RWPE2 (cell line): ENCODE data around the gene DICER1.
A peak's percentile ranks its signal among the peaks of the same experiment; 100 is the strongest.

Source experiments
- ATAC-seq: fragments of 200-7000 bp; cut with Tn5 transposase; 3 replicates; pipeline ENCODE4 v1.9.1; 2021; ENCODE audit warnings: low read depth
- DNase-seq: peaks from one replicate; pipeline ENCODE4 v3.0.0-alpha.2; 2020; ENCODE audit warnings: low spot score
- H3K27ac ChIP-seq: fragments of 450-650 bp; 2 replicates; pipeline ENCODE4 v1.5.1; 2017; ENCODE audit warnings: mild to moderate bottlenecking; ENCODE audit not compliant: poor library complexity, severe bottlenecking
- H3K27me3 ChIP-seq: fragments of 250-450 bp; sonication (Bioruptor Pico); 2 replicates; pipeline ENCODE4 v1.5.1; 2021; ENCODE audit warnings: mild to moderate bottlenecking, moderate library complexity; ENCODE audit not compliant: insufficient read depth, poor library complexity, severe bottlenecking
- H3K36me3 ChIP-seq: fragments of 250-450 bp; sonication (Bioruptor Pico); 2 replicates; pipeline ENCODE4 v1.5.1; 2020; ENCODE audit warnings: low read depth, mild to moderate bottlenecking, moderate library complexity
- H3K4me1 ChIP-seq: fragments of 250-450 bp; sonication (Bioruptor Pico); 2 replicates; pipeline ENCODE4 v1.5.1; 2021; ENCODE audit warnings: mild to moderate bottlenecking, moderate library complexity; ENCODE audit not compliant: insufficient read depth, poor library complexity, severe bottlenecking
- H3K4me3 ChIP-seq: fragments of 250-450 bp; sonication (Bioruptor Pico); 2 replicates; pipeline ENCODE4 v1.5.1; 2021; ENCODE audit warnings: mild to moderate bottlenecking, moderate library complexity; ENCODE audit not compliant: severe bottlenecking
- H3K9me3 ChIP-seq: fragments of 250-450 bp; sonication (Bioruptor Pico); 2 replicates; pipeline ENCODE4 v1.5.1; 2021; ENCODE audit warnings: mild to moderate bottlenecking, moderate library complexity; ENCODE audit not compliant: severe bottlenecking
- CTCF ChIP-seq: fragments of 450-650 bp; IDR thresholded peaks from one replicate; pipeline ENCODE4 v1.5.1; 2017; ENCODE audit warnings: mild to moderate bottlenecking, moderate library complexity; ENCODE audit not compliant: poor library complexity, severe bottlenecking

DICER1 gene

GRCh38 chr14:95151561-95151960 is 5.8 kb downstream of the DICER1 start:
- Histone ChIP-seq H3K27ac (no peak overlapping the region), H3K4me1 (peaks cover 40% of the 10 kb centered on the region), H3K9me3 (no peaks in the 10 kb centered on the region), H3K4me3 (no peak overlapping the region), H3K36me3 (peaks cover 6% of the 10 kb centered on the region), H3K27me3 (no peaks in the 10 kb centered on the region)
- DNase-seq = no peak
- no peak for TF ChIP-seq CTCF
- no peak for ATAC-seq

- H3K27me3 ChIP-seq = no peaks in the 10 kb centered on the region
- no peak for ATAC-seq
- H3K27ac ChIP-seq = no peak overlapping the region
- DNase-seq = no peak
- TF ChIP-seq CTCF = no peak
- peaks cover 13% of the 10 kb centered on the region for H3K36me3 ChIP-seq
- no peaks in the 10 kb centered on the region for H3K9me3 ChIP-seq
- no peak overlapping the region for H3K4me3 ChIP-seq
- peaks cover 39% of the 10 kb centered on the region for H3K4me1 ChIP-seq
Observed at GRCh38 chr14:95150910-95151309, 6.4 kb downstream of the DICER1 start.

- ATAC-seq (peak; percentile 62; the same call in 2 of the 3 replicates), DNase-seq (no peak)
- Histone ChIP-seq H3K36me3 (peaks cover 9% of the 10 kb centered on the region), H3K9me3 (peaks cover 4% of the 10 kb centered on the region), H3K4me1 (peaks cover 27% of the 10 kb centered on the region), H3K27me3 (no peaks in the 10 kb centered on the region), H3K4me3 (no peak overlapping the region), H3K27ac (no peak overlapping the region)
- TF ChIP-seq CTCF = no peak
Observed at GRCh38 chr14:95149441-95149840, 7.9 kb downstream of the DICER1 start.

- Histone ChIP-seq H3K4me1 (peaks cover 24% of the 10 kb centered on the region), H3K9me3 (peaks cover 4% of the 10 kb centered on the region), H3K27me3 (no peaks in the 10 kb centered on the region), H3K36me3 (peaks cover 9% of the 10 kb centered on the region), H3K27ac (no peak overlapping the region), H3K4me3 (no peak overlapping the region)
- TF ChIP-seq CTCF = no peak
- ATAC-seq = no peak
- DNase-seq = no peak
Observed at GRCh38 chr14:95147597-95147996, 9.7 kb downstream of the DICER1 start.

GRCh38 chr14:95146079-95146771 is 11.1 kb downstream of the DICER1 start:
- peaks cover 13% of the 10 kb centered on the region for H3K36me3 ChIP-seq
- peaks cover 24% of the 10 kb centered on the region for H3K4me1 ChIP-seq
- no peaks in the 10 kb centered on the region for H3K27me3 ChIP-seq
- TF ChIP-seq CTCF = no peak
- DNase-seq = no peak
- no peak overlapping the region for H3K27ac ChIP-seq
- ATAC-seq = no peak
- peaks cover 4% of the 10 kb centered on the region for H3K9me3 ChIP-seq
- H3K4me3 ChIP-seq = no peak overlapping the region
